T-cell (primary cell): ENCODE measurements around the gene ACKR2. TPM values are rescaled to one million over a fixed set of nuclear protein-coding genes. Genes with fewer than 3 reads are reported as not detected.

Experiments used
- ATAC-seq, 4 experiments: fragments of 200-7000 bp in 3 of 4; fragments of 150-1000 bp in 1 of 4; cut with Tn5 transposase; replicated peaks in 1 of 4; 1 replicate in 3 of 4; 2 replicates in 1 of 4; pipeline ENCODE4 v1.10.0; 2021; ENCODE audit warnings: moderate library complexity in 3 of 4, mild to moderate bottlenecking in 2 of 4, moderate number of reproducible peaks in 1 of 4
- CTCF ChIA-PET, 2 donors: fragments of 300-600 bp; sonication (Branson Sonifier 250); formaldehyde crosslinking; loops; one replicate each; lab custom pipeline; 2022; ENCODE audit warnings: antibody characterized with exemption in 2 of 2; lab: Charles Lee
- POLR2A ChIA-PET, 2 donors: fragments of 300-600 bp; sonication (Branson Sonifier 250); formaldehyde crosslinking; loops; one replicate each; lab custom pipeline; 2022; ENCODE audit warnings: antibody characterized with exemption in 2 of 2; lab: Charles Lee
- DNase-seq, 35 experiments: peaks; one replicate each; pipeline versions ENCODE4 v3.0.0 to v3.0.0-alpha.2; 2013 to 2023
- H3K27ac ChIP-seq: one replicate; pipeline ENCODE4 v1.5.1; 2013; ENCODE audit warnings: low read length
- H3K27me3 ChIP-seq, 2 experiments: replicated peaks in 1 of 2; 1 replicate in 1 of 2; 2 replicates in 1 of 2; pipeline versions ENCODE4 v1.6.1 to v1.7.0; 2013; ENCODE audit warnings: low read length in 1 of 2, mixed read lengths in 1 of 2; ENCODE audit not compliant: control insufficient read depth in 2 of 2, insufficient read depth in 2 of 2; ENCODE audit errors: extremely low read depth in 1 of 2
- H3K36me3 ChIP-seq, 2 donors: 1 replicate in 1 of 2; 2 replicates in 1 of 2; pipeline versions ENCODE4 v1.6.1 to v1.7.0; 2013; ENCODE audit warnings: low read length in 1 of 2; ENCODE audit not compliant: control insufficient read depth in 2 of 2, insufficient read depth in 1 of 2; ENCODE audit errors: extremely low read depth in 1 of 2
- H3K4me1 ChIP-seq, 2 experiments: 1 replicate in 1 of 2; 2 replicates in 1 of 2; pipeline versions ENCODE4 v1.6.1 to v1.7.0; 2013; ENCODE audit warnings: low read length in 2 of 2, mixed read lengths in 1 of 2; ENCODE audit not compliant: insufficient read depth in 2 of 2, control insufficient read depth in 1 of 2; ENCODE audit errors: extremely low read depth in 1 of 2
- H3K4me3 ChIP-seq, 2 donors: 1 replicate in 1 of 2; 2 replicates in 1 of 2; pipeline versions ENCODE4 v1.5.1 to v1.7.0; 2013; ENCODE audit warnings: mild to moderate bottlenecking in 2 of 2, low read length in 1 of 2, moderate library complexity in 1 of 2; ENCODE audit not compliant: control insufficient read depth in 1 of 2; ENCODE audit errors: extremely low read depth in 1 of 2
- H3K9me3 ChIP-seq: 2 replicates; pipeline ENCODE4 v1.7.0; 2013
- H3K27ac Mint-ChIP-seq, 2 donors: one replicate each; pipeline ENCODE4 v1.8.0; 2020 to 2021; ENCODE audit warnings: mild to moderate bottlenecking in 2 of 2, mixed read lengths in 2 of 2
- H3K27me3 Mint-ChIP-seq, 2 donors: one replicate each; pipeline ENCODE4 v1.8.0; 2021 to 2022; ENCODE audit warnings: mixed read lengths in 2 of 2
- H3K36me3 Mint-ChIP-seq: one replicate; pipeline ENCODE4 v1.8.0; 2021; ENCODE audit warnings: mixed read lengths
- H3K4me1 Mint-ChIP-seq, 3 donors: one replicate each; pipeline ENCODE4 v1.8.0; 2020 to 2022; ENCODE audit warnings: mixed read lengths in 3 of 3, mild to moderate bottlenecking in 1 of 3
- H3K4me3 Mint-ChIP-seq, 3 donors: one replicate each; pipeline ENCODE4 v1.8.0; 2020 to 2022; ENCODE audit warnings: mild to moderate bottlenecking in 3 of 3, mixed read lengths in 3 of 3, moderate library complexity in 3 of 3
- H3K9me3 Mint-ChIP-seq, 3 donors: one replicate each; pipeline ENCODE4 v1.8.0; 2020 to 2022; ENCODE audit warnings: mixed read lengths in 3 of 3
- WGBS: methylation state at CpG from one replicate; pipeline ENCODE4 v1.1.5; 2013; ENCODE audit warnings: missing lambda C conversion rate; ENCODE audit not compliant: insufficient coverage; 5-methylcytosine and 5-hydroxymethylcytosine counted together
- total RNA-seq, 35 experiments: library from RNA in 6 of 35; stranded (reverse) in 6 of 35; fragments of 120-200 nt in 1 of 35; gene quantifications; one replicate each; pipeline versions ENCODE4 v1.2.1 to v1.2.4 and lab custom pipeline; 2013 to 2026

The ACKR2 gene
- total RNA-seq, 5 donors from 2014 or later (not counting 1 experiment from before 2014, with no cell fraction given), result 0.20 to 1.2 (median 0.80) TPM; not detected in 1

GRCh38 chr3:42908675-42909074 is 99.4 kb downstream of the ACKR2 start:
- DNase-seq, result no peak
- Mint-ChIP-seq H3K27me3 (peaks cover 32 to 43% of the 10 kb centered on the region in 2 donors), H3K9me3 (peaks cover 3 to 23% (median 18%) of the 10 kb centered on the region in 3 donors), H3K27ac (no peak overlapping the region), H3K4me3 (no peak overlapping the region), H3K4me1 (peaks cover 13 to 19% (median 15%) of the 10 kb centered on the region in 3 donors), H3K36me3 (peaks cover 22% of the 10 kb centered on the region)
- Histone ChIP-seq H3K27me3 (peaks cover 0 to 27% of the 10 kb centered on the region in 2 experiments), H3K4me3 (no peak overlapping the region), H3K9me3 (peaks cover under 1% of the 10 kb centered on the region), H3K36me3 (no peaks in the 10 kb centered on the region), H3K4me1 (peaks cover 0 to 14% of the 10 kb centered on the region in 2 experiments), H3K27ac (no peak overlapping the region)
- ChIA-PET POLR2A (no interaction called here), CTCF (no interaction called here)
- no peak for ATAC-seq
- 66% methylated on average over 4 of the region's 7 CpGs for WGBS

GRCh38 chr3:42911551-42911950 is 102.3 kb downstream of the ACKR2 start:
- Histone ChIP-seq H3K27me3 (peaks cover 0 to 14% of the 10 kb centered on the region in 2 experiments), H3K9me3 (peaks cover 17% of the 10 kb centered on the region), H3K4me3 (no peak overlapping the region), H3K36me3 (no peaks in the 10 kb centered on the region), H3K27ac (no peak overlapping the region), H3K4me1 (peaks cover 0 to 2% of the 10 kb centered on the region in 2 experiments)
- Mint-ChIP-seq H3K4me1 (peaks cover 6 to 10% (median 8%) of the 10 kb centered on the region in 3 donors), H3K36me3 (peaks cover 37% of the 10 kb centered on the region), H3K9me3 (peaks cover 14 to 40% (median 37%) of the 10 kb centered on the region in 3 donors), H3K4me3 (no peak overlapping the region), H3K27me3 (peaks cover 15 to 21% of the 10 kb centered on the region in 2 donors), H3K27ac (no peak overlapping the region)
- ChIA-PET POLR2A (no interaction called here), CTCF (interaction anchor here in 1 of 2 donors (0.6 kb wide), 1 partner anchor 36 kb away, joined by 3 read pairs; no protein-coding TSS in a partner anchor)
- no peak for ATAC-seq
- 100% methylated on average over 1 of the region's 2 CpGs for WGBS
- no peak for DNase-seq

DNA sequence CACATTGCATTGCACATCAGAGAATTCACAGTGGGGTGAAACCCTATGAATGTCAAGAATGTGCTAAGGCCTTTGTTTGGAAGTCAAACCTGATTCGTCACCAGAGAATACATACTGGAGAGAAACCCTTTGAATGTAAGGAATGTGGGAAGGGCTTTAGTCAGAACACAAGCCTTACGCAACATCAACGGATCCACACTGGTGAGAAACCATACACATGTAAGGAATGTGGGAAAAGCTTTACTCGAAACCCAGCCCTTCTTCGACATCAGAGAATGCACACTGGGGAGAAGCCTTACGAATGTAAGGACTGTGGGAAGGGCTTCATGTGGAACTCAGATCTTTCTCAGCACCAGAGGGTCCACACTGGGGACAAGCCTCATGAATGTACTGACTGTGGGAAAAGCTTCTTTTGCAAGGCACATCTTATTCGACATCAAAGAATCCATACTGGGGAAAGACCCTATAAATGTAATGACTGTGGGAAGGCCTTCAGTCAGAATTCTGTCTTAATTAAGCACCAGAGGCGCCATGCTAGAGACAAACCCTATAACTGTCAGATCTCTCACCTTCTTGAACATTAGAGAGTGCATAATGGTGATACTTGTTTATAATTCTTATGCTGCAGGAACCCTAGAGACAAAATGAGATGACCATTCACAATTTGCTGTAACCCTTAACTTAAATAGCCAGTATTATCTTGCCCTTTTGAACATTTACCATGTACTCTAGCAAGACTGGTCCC is 105.7 kb downstream of the ACKR2 start:
- ChIA-PET CTCF (interaction anchor here in 1 of 2 donors (0.5 kb wide), 1 partner anchor 524 kb away, joined by 4 read pairs; no protein-coding TSS in a partner anchor), POLR2A (no interaction called here)
- Mint-ChIP-seq H3K36me3 (peaks cover 37% of the 10 kb centered on the region), H3K27me3 (peaks cover 0 to 2% of the 10 kb centered on the region in 2 donors), H3K9me3 (peaks cover 17 to 55% (median 54%) of the 10 kb centered on the region in 3 donors), H3K27ac (no peak overlapping the region), H3K4me3 (no peak overlapping the region), H3K4me1 (no peaks in the 10 kb centered on the region)
- Histone ChIP-seq H3K4me3 (no peak overlapping the region), H3K27ac (no peak overlapping the region), H3K36me3 (no peaks in the 10 kb centered on the region), H3K9me3 (peaks cover 19% of the 10 kb centered on the region), H3K4me1 (no peaks in the 10 kb centered on the region), H3K27me3 (no peaks in the 10 kb centered on the region)
- WGBS, result 95% methylated on average over 6 of the region's 8 CpGs
- ATAC-seq, result no peak
- DNase-seq, result no peak

Other genes starting within 250 kb of the ACKR2 start
- 10 to 100 TPM; 50.1 to 71.2 (median 53.6) TPM for gene SEC22C, start 227.5 kb upstream of the ACKR2 start, total RNA-seq
- gene SS18L2, start 218.6 kb upstream of the ACKR2 start, total RNA-seq, result 10 to 100 TPM; 33.0 to 52.6 (median 46.4) TPM
- gene NKTR, start 208.8 kb upstream of the ACKR2 start, total RNA-seq, result 100 to 1,000 TPM; 185 to 252 (median 209) TPM
- 1 to 10 TPM in 2 of 5 donors, under 1 TPM in 3; 0.53 to 1.2 (median 0.98) TPM for gene ZBTB47, start 155.7 kb upstream of the ACKR2 start, total RNA-seq
- not detected for gene KLHL40, start 123.9 kb upstream of the ACKR2 start, total RNA-seq
- gene HHATL, start 106.6 kb upstream of the ACKR2 start, total RNA-seq, result not detected
- 1 to 10 TPM in 3 of 5 donors, under 1 TPM in 1, not detected in 1; 0.28 to 2.1 (median 1.3) TPM for gene CCDC13, start 36.2 kb upstream of the ACKR2 start, total RNA-seq
- 10 to 100 TPM; 17.3 to 27.8 (median 24.3) TPM for gene HIGD1A, start 5.0 kb upstream of the ACKR2 start, total RNA-seq
- under 1 TPM in 3 of 5 donors, not detected in 2; 0.09 to 0.23 (median 0.13) TPM for gene CYP8B1, start 66.4 kb downstream of the ACKR2 start, total RNA-seq
- 1 to 10 TPM in 4 of 5 donors, under 1 TPM in 1; 0.92 to 8.8 (median 3.7) TPM for gene ZNF662, start 96.7 kb downstream of the ACKR2 start, total RNA-seq
- gene GASK1A, start 169.9 kb downstream of the ACKR2 start, total RNA-seq, result under 1 TPM in 4 of 5 donors, not detected in 1; 0.10 to 0.49 (median 0.17) TPM